ENCODE results near the gene GALNT17. TPM values are rescaled to one million over a fixed set of nuclear protein-coding genes. Genes with fewer than 3 reads are reported as not detected.

The GALNT17 gene
- total RNA-seq, 1 donor from 2014 or later, result 95.3 TPM

DNA sequence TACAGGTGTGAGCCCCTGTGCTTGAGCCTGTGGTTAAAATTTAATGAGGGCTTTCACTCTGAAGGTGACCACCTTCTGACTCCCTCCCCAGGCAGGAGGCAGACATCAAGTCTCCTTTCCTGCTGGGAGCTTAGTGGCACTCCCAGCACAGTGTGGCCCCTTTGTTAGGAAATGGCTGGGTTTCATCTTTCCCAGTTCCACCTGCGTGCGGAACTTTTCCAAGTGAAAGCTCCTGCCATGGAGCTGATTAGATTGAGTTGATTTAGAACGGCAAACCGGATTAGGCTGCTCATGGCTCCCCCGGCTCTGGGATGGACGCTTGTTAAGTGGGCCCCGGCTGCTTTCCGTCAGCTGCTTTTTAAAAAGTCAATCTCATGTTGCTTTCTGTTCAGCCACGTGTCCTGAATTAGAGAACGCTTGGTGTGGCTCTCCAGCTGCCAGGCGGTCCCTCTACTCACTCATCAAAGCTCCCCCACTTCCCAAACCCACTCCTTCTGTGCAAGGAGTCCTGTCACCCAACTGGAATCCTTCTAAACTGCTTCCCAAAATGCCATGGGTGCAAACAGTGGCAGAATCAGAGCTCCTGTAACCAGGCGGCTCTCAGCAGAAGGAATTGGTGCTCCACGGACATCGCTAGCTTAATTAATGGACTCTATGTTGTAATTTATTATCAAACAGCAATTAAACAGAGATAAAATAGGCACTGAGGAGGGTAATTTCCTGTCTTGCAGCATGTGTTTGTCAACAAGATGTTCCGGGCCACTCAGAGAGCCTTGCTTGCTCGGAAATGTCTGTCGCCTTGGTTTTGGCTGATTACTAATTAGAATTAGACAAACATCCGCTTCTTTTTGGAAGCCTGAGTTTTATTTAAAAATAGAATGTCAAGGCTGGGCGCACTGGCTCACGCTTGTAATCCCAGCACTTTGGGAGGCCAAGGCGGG is 551.2 kb downstream of the GALNT17 start:
- Histone ChIP-seq H3K36me3 (no peaks in the 10 kb centered on the region), H3K4me1 (no peaks in the 10 kb centered on the region), H3K4me3 (no peak overlapping the region), H3K27ac (replicated peaks) (no peak overlapping the region), H3K9me3 (replicated peaks) (no peaks in the 10 kb centered on the region), H3K27me3 (ENCODE audit: low read depth) (no peaks in the 10 kb centered on the region)
- intact Hi-C loops (cut with micrococcal nuclease), result no loop called here
- DNase-seq, result no peak
- no peak for TF ChIP-seq CTCF (IDR thresholded peaks at IDR 0.05; ENCODE audit: borderline replicate concordance)

DNA sequence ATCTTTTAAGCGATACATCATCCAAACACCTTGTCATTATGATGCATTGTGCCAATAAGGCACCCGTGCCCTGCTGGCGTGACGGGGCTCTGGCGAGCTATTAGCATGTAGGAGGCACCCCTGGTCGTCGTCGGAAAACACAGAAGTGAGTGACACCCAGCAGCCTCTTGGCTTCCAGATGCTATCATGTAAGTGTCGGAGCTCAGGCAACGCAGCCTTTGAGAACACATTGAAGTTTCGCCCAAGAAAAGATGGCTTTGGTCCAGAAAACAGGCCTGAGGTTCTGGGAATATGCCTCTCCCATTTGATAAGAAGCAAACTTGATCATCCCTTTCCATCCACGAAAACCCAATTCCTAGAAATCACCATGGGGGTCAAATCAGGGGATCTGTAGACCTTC is 555.3 kb downstream of the GALNT17 start:
- no peak overlapping the region for H3K27ac ChIP-seq (replicated peaks)
- intact Hi-C loops (cut with micrococcal nuclease), result no loop called here
- no peak overlapping the region for H3K4me3 ChIP-seq
- no peak for TF ChIP-seq CTCF (IDR thresholded peaks at IDR 0.05; ENCODE audit: borderline replicate concordance)
- no peak for DNase-seq
- no peaks in the 10 kb centered on the region for H3K27me3 ChIP-seq (ENCODE audit: low read depth)
- H3K36me3 ChIP-seq, result no peaks in the 10 kb centered on the region
- H3K4me1 ChIP-seq, result peaks cover 6% of the 10 kb centered on the region
- no peaks in the 10 kb centered on the region for H3K9me3 ChIP-seq (replicated peaks)

DNA sequence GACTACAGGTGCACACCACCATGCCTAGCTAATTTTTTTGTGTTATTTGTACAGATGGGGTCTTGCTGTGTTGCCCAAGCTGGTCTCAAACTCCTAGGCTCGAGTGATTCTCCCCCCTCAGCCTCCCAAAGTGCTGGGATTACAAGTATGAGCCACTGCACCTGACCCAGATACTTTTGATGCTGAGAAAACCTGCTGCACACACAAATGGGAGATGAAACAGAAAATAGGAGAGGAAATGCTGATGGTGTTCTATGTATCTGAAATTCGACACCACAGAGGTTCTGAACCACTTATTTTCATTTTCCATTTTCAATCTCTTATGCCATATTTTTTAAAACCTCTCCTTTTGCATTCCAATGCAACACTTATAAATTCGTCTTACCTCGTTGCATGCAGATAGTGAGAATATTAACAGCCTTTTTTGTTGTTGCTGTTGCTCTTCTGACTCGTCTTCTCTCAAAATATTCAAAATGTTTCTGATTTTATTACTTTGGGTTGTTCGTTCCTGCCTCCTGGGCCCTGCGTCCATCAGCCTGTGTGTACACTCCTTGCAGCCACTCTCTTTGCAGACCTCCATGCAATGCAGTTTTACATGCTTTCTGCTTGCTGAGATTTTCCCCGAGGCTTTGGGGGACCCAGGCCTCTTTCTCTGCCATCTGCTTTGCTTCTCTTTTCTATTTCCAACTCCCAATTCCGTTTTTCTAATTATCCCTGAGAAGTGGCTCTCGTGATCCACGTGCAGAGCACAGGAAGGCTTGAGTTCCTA is 556.1 kb downstream of the GALNT17 start:
- Histone ChIP-seq H3K27ac (replicated peaks) (no peak overlapping the region), H3K4me1 (peaks cover 6% of the 10 kb centered on the region), H3K4me3 (no peak overlapping the region), H3K9me3 (replicated peaks) (no peaks in the 10 kb centered on the region), H3K36me3 (no peaks in the 10 kb centered on the region), H3K27me3 (ENCODE audit: low read depth) (no peaks in the 10 kb centered on the region)
- intact Hi-C loops (cut with micrococcal nuclease), result no loop called here
- no peak for DNase-seq
- no peak for TF ChIP-seq CTCF (IDR thresholded peaks at IDR 0.05; ENCODE audit: borderline replicate concordance)

GRCh38 chr7:71691538-71691937 is 559.6 kb downstream of the GALNT17 start:
- H3K4me3 ChIP-seq, result no peak overlapping the region
- DNase-seq, result no peak
- no peaks in the 10 kb centered on the region for H3K9me3 ChIP-seq (replicated peaks)
- no peaks in the 10 kb centered on the region for H3K27me3 ChIP-seq (ENCODE audit: low read depth)
- H3K4me1 ChIP-seq, result peaks cover 13% of the 10 kb centered on the region
- TF ChIP-seq CTCF (IDR thresholded peaks at IDR 0.05; ENCODE audit: borderline replicate concordance), result no peak
- intact Hi-C loops (cut with micrococcal nuclease), result no loop called here
- H3K36me3 ChIP-seq, result no peaks in the 10 kb centered on the region
- H3K27ac ChIP-seq (replicated peaks), result no peak overlapping the region

DNA sequence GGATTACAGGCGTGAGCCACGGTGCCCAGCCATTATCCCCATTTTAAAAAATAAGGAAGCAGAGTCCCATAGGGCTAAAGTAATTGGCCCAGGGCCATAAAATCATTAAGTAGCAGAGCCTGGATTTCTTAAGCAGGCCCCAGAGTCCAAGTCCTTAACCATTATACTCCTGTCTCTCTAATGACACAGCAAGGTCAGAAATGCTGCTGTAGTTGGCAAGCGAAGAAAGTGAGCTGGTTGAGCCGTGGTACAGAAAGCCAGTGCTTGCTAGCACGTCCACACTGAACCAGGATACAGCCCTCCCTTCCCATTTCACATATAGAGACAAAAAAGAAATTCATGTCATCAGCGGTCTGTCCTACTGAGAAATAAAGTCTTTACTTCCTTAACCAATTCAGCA is 562.7 kb downstream of the GALNT17 start:
- no peak overlapping the region for H3K27ac ChIP-seq (replicated peaks)
- intact Hi-C loops (cut with micrococcal nuclease), result no loop called here
- peaks cover 14% of the 10 kb centered on the region for H3K9me3 ChIP-seq (replicated peaks)
- TF ChIP-seq CTCF (IDR thresholded peaks at IDR 0.05; ENCODE audit: borderline replicate concordance), result no peak
- H3K4me3 ChIP-seq, result no peak overlapping the region
- no peaks in the 10 kb centered on the region for H3K27me3 ChIP-seq (ENCODE audit: low read depth)
- peaks cover 13% of the 10 kb centered on the region for H3K4me1 ChIP-seq
- no peaks in the 10 kb centered on the region for H3K36me3 ChIP-seq
- no peak for DNase-seq
